AML-193 (cell line): Measurements from ENCODE around the gene SEPSECS.

ENCODE experiments used
- DNase-seq, 2 experiments: peaks; one replicate each; lab custom pipeline; 2025; lab: John Stamatoyannopoulos, UW

Gene SEPSECS

DNA sequence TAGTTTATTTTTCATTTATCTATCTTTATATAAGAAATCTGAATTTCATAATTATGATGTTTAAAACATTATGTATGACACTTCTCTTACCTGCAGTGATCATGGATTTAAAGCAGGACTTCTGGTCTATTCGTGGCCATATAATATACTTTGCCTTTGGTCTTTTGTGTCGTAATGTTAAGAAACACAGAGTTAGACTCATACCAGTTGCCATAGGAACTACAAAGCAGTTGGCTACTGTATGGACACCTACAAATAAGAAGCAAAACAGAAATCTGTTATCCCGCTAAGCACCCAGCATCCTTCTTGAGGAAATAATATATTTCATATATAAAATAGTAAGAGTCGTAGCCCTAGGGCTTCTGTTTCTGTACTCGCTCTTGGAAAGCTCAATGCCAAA, 4.3 kb downstream of the SEPSECS start:
- peak; percentile 29 to 57 for DNase-seq

DNA sequence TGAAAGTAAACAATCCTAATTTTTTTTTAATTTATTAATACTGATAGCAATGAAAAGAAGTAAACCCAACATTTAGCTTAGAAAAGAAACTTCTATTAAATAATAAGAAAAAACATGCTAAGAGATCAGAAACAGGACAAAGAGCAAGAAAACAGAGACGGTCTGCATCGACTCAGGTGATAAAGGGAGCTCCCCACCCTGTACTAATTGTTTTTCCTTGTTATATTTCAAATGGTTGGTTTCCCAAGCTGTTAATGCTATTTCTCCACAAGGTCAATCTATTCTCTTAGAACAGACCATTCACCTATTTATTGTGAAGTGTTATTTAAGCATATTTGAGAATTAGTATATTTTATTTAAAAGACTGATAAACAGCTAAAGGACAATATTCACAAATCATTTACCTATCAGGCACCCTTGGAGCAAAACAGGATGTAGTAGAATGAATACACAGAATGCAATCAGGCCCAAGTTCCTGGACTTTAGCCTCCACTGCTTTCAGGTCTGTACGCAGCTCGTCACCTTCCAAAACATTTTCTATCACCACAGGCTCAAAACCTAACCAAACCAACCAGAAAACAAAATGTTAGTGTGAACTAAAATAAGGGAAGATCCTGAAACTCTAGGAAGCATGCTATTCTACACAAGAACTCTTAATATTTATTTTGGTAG, 5.5 kb downstream of the SEPSECS start:
- no peak for DNase-seq

DNA sequence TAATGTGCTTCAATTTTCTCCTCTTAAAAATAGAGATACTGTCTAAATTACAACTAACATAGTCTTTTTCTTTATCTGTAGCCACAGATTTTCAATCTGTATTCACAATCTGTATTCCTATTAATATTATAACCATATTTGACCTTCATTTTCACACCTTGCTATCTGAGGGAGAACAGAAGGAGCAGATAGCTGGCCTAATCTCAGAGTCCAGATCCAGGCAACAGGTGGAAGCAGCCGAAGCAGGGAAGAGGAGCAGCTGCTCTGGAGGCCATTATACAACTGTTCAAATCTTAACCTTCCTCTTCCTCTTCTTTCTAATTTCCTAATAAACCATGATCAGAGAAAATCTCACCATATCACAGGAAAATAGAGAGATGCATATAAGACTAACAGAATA, 14.2 kb downstream of the SEPSECS start:
- no peak for DNase-seq

DNA sequence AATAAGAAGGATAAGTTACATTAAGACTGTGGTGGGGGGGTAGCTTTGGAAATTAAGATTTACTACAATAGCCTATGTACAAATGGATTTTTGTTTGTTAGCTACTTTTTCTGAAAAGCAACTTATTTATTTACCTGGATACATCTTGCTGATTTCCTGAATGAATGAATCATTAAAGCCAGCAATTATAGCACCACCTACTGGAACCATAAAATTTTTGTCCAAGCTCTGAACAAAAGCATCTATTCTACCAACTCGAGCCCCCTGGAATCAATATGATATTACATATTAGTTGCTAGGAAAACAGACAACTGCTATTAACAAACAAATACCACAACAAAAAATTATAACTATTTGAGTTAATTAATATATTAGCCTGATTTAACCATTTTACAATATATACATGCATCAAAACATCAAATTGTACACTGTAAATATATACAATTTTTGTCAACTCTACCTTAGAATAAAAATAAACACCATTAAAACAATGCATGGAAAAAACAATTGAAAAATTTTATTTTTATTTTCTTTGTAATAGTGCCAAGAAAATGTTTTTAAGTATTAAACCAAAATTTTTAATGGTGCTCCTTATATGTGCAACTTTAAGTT, 15.3 kb downstream of the SEPSECS start:
- DNase-seq, result peak in 1 of 2 experiments; percentile 23

DNA sequence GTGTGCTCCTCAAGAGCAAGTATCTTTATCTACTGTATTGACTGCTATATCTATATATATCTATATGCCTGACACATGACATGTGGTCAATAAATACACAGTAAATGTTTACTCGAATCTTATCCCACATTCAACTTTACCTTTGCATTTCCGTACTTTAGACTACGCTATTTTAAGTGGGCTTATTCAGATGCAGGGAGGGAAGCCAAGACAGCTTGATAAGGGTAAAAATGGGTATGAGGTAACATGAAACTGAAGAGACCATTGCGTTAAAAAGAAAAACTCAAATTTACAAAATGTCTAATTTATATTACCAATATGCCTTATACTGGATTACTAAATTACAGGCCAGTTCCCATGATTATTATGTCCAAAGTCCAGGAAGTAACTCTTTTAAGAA, 17.8 kb downstream of the SEPSECS start:
- no peak for DNase-seq

DNA sequence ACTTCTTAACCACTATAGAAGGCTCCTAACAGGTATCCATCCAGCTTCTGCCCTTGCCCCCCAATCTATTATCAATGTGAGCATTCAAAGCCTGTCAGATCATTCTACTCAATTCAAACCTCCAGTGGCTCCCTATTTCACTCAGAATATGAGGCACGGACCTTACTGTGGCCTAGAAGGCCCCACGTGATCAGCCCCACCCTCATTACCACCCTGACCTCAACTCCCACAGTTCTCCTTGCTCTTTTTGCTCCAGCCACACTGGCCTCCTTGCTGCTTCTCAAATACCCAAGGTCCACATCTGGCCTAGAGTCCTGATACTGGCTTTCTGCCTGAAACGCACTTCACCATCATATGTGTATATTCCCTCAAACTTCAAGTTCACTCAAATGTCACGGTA, 18.7 kb downstream of the SEPSECS start:
- DNase-seq, result no peak

DNA sequence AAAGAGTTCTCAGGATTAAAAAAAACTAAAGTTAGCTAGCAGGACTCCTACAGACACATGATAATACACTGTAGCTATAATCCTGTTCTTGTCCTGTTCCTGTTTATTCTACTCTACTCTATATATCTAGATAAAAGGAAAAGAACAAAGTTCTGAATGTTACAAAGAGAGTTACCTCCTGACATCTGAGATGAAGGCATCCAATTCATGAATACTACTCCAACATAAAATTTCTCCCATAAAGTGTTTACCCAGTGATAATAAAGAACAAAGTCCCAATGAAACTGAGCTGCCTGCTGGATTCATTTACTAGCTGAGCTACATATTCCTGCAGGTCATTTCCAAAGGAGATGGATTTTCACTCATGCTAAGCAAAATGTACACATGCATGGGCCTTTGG, 27.1 kb downstream of the SEPSECS start:
- DNase-seq, result no peak

DNA sequence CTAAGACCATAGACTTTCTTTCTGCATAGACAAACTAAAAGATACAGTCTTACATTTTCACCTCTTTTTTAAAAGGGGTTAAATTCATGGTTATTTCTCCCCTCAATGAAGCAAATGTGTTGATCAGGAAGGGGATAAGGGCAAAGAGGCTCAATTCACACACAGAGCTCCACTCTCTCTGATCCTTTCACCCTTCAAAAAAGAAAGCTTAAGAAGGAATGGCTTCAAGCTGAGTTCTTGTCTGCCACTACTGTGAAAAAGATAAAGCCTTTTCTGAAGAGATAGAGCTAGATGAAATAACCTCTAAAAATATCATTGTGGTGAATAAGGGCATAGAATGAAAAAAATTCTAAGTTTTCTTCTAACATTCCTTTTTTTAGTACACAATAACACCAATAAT, 28.3 kb downstream of the SEPSECS start:
- no peak for DNase-seq

DNA sequence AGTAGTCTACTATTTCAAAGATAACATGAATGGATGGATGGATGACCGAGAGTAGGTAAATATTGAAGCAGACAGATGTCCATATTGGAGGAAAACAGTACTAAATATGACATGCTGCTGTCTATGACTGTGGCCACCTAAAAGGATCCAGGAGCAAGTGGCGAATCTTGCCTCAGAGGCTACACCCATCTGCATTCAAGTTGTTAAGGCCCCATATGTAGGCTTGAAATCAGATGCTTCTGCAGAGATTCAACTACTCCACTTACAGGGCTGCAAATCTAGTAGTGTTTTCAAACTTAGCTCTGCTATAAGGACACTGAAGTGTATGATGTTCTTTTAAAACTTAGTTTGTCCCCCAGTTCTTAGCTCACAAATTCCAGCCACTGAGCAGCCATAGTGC, 28.9 kb downstream of the SEPSECS start:
- no peak for DNase-seq

DNA sequence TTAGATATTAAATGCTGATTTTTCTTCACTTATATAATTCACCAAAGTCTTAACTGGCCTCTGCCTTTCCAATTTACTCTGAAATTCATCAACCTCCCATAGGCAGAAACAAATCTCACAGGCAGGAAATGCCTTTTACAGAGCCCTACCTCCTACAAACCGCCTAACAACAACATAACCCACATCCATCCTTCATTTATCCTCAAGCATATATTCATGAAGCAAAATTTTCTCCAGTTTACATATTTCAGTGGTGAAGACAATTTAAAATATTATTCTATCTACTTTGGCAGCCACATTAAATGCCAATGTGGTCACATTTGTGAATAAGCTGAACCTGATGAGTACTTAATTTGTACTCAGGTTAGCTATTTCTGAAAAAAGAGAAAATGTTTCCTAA, 30.3 kb downstream of the SEPSECS start:
- no peak for DNase-seq

DNA sequence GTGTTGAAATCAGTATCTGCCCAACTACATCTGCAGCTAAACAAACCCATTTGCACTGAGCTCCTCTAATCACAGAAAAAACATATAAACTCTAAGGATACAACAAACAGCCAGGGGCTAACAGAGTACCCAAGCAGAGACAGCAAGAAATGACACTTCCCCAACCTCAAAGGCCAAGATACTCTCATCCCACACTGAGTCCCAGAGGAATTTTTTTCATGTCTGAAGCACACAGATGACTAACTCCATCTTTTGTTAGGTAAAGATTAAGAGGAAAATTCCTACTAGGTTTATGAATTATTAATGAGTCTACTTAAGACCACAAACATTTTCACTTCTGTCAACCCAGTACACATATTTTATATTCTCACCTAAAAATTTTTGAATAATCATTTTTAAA, 31.6 kb downstream of the SEPSECS start:
- no peak for DNase-seq

DNA sequence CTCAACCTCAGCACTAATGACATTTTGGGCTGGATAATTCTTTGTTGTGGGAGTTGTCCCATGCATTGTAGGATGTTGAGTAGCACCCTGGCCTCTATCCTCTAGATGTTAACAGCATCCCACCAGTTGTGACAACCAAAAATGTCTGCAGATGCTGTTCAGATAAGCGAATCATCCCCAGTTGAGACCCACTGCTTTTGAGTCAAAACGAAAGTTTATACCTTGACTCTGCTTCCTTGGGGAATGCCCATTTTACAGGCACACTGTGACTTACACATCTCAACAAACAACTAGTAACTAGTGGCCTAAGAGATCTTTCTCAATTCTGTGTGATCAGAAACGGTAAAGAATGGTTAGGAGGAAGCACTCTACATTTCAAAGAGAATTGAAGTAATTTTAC, 37.0 kb downstream of the SEPSECS start:
- DNase-seq, result no peak

DNA sequence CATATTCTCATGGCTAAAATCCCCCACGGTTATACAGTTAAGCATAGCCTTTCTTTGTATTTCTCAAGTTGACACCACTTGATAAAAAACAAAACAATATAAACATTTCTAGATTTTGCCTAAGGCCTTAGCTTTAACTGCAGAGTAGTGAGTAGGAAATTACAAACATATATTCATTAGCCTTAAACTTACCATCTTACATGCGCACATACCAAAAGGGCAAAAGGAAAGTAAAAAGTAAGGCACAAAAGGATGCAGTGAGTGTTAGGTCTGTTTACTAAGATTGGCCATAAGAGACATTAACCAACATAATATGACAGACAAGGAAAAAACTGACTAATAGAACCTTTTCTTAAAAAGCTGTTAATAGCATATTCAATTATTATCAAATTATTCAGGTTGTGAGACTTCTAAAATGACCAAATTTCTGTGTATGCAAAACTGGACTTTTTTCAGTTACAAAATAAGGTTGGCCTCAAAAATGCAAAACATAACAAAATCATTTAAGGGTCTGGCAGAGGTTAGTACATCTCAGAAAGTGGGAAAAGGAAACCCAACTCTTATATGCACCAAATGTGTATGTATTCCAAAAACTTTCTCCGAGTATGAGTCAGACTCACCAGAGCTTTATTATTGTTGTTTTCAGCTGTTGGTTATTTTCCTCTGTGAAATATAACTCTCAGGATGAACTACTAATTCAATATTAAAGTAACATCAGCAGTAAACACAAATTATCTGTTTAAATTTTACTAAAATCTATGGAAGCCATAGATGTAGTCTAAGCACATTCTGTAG, 39.9 kb downstream of the SEPSECS start:
- DNase-seq, result no peak

DNA sequence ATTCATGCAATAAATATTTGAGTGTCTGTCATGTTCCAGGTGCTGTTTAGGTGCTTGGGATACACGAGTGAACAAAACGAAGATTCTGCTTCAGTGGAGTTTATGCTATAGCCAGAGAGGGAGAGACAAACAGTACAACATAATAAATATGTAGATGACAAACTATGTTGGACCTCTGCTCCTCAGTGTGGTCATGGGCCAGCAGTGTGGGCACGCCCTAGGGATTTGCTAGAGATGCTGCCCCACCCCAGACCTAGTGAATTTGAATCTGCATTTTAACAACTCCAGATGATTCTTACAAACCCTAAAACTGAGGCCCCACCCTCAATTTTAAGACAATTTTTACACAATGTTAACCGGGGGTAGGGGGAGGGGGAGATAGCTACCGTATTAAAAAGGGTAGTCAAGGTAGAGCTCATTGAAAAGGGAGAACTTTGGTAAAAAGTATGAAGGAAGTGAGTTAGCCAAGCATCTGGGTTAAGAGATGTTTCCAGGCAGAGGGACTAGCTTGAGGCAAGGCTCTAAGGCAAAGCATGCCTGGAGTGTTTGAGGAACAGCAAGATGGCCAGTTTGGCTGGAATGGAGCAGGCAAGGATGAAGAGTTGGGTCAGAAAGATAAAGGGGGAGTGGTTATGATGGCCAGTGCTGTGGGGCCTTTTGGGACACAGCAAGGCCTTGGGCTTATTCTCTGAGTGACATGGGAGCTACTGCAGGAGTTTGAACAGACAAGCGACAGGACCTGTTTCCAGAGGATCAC, 42.4 kb downstream of the SEPSECS start:
- no peak for DNase-seq

DNA sequence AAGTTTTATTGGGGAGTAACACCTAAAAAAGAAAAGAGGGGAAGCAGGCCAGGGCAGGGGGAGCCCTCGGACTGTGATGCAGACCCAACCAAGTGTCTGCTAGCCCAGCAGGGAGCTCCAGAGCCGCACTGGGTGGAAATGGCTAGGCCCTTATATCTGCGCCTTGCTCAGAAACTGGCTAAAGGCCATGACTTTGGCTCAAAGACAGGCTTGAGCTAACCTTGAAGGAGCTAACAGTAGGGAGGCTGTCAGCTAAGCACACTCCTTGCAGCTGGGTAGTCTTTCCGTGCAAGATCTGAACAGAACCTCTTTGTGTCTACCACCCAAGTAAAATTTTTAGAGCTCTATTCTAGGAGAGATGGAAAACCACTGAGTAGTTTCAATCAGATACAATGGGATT, 43.0 kb downstream of the SEPSECS start:
- DNase-seq, result no peak

DNA sequence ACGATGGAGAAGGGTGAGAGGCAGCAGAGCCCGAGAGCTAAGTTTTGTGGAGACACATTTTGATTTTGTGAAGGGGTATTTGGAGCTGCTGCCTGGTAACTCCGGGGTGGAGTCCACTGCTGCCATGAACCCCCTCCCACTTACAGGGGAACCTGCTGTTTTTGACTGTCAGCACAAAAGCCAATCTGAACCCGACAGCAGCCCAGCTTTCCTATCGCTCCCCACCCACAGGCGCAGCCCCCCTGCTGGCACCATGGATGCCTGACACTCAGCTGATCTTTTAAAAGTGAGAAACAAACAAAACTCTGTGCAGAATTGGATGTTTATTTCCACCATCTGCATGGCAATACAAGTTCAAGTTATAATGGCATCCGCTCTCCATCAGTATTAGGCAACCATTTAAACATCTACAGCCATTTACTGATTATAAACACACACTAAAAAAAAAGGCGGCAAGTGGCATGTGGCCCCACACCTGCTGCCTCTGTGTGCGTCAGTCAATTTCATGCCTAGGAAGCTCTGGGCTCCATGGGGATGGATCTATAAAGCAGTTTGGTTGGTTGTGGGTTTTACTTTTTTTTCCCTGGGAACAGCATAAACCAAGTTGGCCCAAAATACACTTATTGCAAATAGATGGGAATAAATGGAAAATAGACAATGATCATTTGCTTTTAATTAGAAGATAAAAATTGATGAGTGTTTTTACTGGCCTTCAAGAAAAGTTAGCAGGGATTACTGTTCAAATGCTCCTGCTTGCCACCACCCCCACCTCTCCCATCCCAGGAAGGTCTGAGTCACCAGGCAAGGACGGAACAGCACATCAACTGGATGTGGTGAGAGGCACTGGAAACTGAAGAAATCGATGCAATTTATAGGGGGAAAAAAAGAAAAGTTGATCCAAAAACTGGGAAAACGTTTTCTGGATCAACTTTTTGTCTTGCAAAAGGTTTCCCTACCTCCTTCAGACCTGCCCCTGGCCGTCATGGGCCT, 46.0 kb downstream of the SEPSECS start:
- no peak for DNase-seq

DNA sequence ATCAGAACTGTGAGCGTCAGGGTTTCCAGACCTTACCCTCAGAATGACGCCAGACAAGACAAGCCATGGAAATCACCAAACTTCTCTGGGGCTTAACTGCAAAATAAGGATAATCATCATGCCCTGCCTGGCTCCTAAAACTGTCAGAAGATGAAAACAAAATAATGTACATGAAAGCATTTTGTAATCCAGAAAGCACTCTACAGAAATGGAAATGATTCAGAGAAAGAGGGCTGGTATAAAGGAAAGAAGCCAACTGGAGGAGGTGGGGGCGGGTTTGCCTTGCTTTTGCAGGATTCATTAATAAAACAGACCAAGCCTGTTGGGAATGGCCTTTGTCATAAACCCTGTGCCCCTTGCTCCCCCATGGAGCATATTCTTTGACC, 47.3 kb downstream of the SEPSECS start:
- no peak for DNase-seq

DNA sequence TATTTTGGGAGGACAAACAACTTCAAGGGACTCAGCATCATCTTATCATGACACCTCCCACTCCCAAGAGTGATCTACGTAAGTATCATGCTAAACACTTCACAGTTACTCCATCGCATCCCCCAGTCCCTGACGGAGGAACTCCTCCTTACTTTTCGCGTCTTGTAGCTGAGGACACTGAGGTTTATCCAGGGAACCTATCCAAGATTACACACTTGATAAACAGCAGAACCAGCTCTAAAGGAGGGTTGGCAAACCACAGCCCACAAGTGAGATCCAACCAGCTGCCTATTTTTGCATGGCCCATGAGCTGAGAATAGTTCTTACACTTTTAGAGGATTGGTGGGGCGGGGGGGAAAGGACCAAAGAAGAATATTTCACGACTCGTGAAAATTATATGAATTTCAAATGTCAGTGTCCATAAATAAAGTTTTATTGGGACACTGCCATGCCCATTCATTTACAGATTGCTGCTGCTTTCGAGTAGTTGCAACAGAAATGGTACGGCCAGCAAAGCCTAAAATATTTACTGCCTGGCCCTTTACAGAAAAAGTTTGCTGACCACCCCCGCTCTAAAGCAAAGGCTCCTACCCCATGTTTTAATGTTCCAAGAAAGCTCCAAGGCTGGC, 47.8 kb downstream of the SEPSECS start:
- no peak for DNase-seq

DNA sequence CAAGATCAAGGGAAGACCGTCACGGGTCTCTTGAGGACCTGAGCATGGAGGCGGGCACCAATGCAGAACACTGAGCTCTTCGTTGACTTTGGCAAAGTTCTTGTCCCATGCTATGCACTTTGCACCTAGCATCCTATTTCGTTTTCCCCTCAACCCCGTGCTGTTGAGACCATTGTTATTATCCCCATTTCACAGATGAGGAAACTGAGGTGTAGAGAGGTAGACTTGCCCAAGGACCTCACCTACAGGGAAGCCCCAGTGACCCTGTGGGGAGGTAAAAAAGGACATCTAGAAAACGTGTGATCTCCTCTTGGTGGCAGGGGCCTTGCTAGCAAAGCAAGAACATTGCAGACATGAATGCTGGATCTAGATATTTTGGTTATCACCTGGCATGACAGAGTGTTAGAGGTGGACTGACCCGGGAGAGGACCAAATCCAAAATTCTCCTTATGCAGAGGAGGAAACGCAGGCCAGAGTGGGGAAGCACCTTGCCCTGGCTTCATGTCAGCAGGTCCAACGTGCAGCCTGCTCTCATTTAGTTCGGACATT, 48.5 kb downstream of the SEPSECS start:
- DNase-seq, result no peak

DNA sequence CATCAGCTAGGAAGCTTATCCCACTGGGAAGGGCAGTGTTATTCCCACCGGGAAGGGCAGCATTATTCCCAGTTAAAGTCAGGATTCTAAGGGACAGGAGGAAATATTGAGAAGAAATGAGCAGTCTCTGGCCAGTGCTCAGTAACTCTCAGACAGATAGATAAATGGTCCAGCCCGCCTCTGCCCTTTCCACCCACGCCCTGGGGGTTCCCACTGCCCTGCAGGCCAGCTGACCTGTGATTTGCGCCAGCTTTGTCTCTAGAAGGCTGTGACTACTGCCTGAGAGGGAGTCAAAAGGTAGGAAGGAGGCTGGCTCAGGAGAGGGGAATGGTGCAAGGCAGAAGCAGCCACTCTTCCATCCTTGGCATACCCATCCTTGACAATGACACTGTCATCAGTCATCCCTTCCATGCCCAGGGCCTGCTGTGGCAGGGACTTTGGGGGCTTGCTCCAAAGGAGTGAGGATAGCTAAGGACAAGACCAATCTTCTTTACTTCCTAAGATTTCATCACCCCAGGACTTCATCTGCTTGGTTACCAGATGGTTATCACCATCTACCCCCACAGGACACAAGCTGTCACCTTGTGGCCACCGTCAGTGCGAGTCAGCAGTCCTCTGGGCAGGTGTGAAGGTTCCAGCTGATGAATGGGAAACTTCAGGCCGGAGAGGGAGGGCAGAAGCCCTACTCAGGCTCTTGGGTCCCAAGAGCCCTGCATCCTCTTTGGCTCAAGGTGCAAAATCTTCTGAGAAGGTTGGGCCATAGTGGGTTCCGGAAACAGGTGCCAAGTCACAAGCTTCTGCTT, 49.5 kb downstream of the SEPSECS start:
- DNase-seq, result no peak
